Endothelial cell (in vitro differentiated cells): ENCODE measurements around the gene ADGRD2. TPM values are rescaled to one million over a fixed set of nuclear protein-coding genes. Genes with fewer than 3 reads are reported as not detected.

Experiments
- DNase-seq: peaks from one replicate; pipeline ENCODE4 v3.0.0; 2021; ENCODE audit warnings: low spot score
- H3K27ac Mint-ChIP-seq: one replicate; pipeline ENCODE4 v1.8.0; 2021; ENCODE audit warnings: mixed read lengths, inconsistent platforms; ENCODE audit not compliant: unreplicated experiment
- H3K27me3 Mint-ChIP-seq: one replicate; pipeline ENCODE4 v1.8.0; 2021; ENCODE audit warnings: mild to moderate bottlenecking, moderate library complexity, mixed read lengths, inconsistent platforms; ENCODE audit not compliant: unreplicated experiment
- H3K36me3 Mint-ChIP-seq: one replicate; pipeline ENCODE4 v1.8.0; 2021; ENCODE audit warnings: mild to moderate bottlenecking, low read depth, mixed read lengths, inconsistent platforms; ENCODE audit not compliant: unreplicated experiment
- H3K4me1 Mint-ChIP-seq: one replicate; pipeline ENCODE4 v1.8.0; 2021; ENCODE audit warnings: mild to moderate bottlenecking, mixed read lengths, inconsistent platforms; ENCODE audit not compliant: unreplicated experiment
- H3K4me3 Mint-ChIP-seq: one replicate; pipeline ENCODE4 v1.8.0; 2021; ENCODE audit warnings: mild to moderate bottlenecking, mixed read lengths, inconsistent platforms; ENCODE audit not compliant: unreplicated experiment
- H3K9me3 Mint-ChIP-seq: one replicate; pipeline ENCODE4 v1.8.0; 2021; ENCODE audit warnings: mixed read lengths, inconsistent platforms; ENCODE audit not compliant: unreplicated experiment
- CTCF ChIP-seq: fragments of 200-600 bp; sonication (generic); IDR thresholded peaks from one replicate; pipeline ENCODE4 v1.5.0; 2021; ENCODE audit warnings: antibody characterized with exemption; ENCODE audit not compliant: unreplicated experiment
- total RNA-seq: library from RNA; stranded (reverse); fragmentation: NEBNext Ultra II Directional; extraction: Animal tissue kit (Norgen Biotek cat#: 25700); gene quantifications from one replicate; pipeline ENCODE4 v1.2.1, GENCODE V29; 2021; ENCODE audit not compliant: unreplicated experiment

The ADGRD2 gene
- total RNA-seq, 1 donor from 2014 or later = not detected

- H3K4me3 Mint-ChIP-seq = no peak overlapping the region
- H3K27ac Mint-ChIP-seq = no peak overlapping the region
- H3K36me3 Mint-ChIP-seq = peaks cover 6% of the 10 kb centered on the region
- no peaks in the 10 kb centered on the region for H3K9me3 Mint-ChIP-seq
- H3K27me3 Mint-ChIP-seq = peaks cover 19% of the 10 kb centered on the region
- DNase-seq = no peak
- peaks cover 30% of the 10 kb centered on the region for H3K4me1 Mint-ChIP-seq
- TF ChIP-seq CTCF = no peak
These were observed 57.7 kb downstream of the ADGRD2 start for GRCh38 chr9:124507880-124508423.

GRCh38 chr9:124510650-124511425, 60.6 kb downstream of the ADGRD2 start:
- TF ChIP-seq CTCF = no peak
- Mint-ChIP-seq H3K36me3 (peaks cover 4% of the 10 kb centered on the region), H3K27ac (no peak overlapping the region), H3K4me1 (peaks cover 34% of the 10 kb centered on the region), H3K9me3 (no peaks in the 10 kb centered on the region), H3K4me3 (no peak overlapping the region), H3K27me3 (peaks cover 7% of the 10 kb centered on the region)
- no peak for DNase-seq

- DNase-seq = no peak
- no peak overlapping the region for H3K4me3 Mint-ChIP-seq
- no peak for TF ChIP-seq CTCF
- H3K36me3 Mint-ChIP-seq = peaks cover 4% of the 10 kb centered on the region
- no peak overlapping the region for H3K27ac Mint-ChIP-seq
- peaks cover 5% of the 10 kb centered on the region for H3K27me3 Mint-ChIP-seq
- H3K9me3 Mint-ChIP-seq = no peaks in the 10 kb centered on the region
- H3K4me1 Mint-ChIP-seq = peaks cover 34% of the 10 kb centered on the region
These were observed 61.2 kb downstream of the ADGRD2 start for GRCh38 chr9:124511426-124511840.

- no peak for DNase-seq
- no peak for TF ChIP-seq CTCF
- peak overlapping the region; percentile 34 for H3K27ac Mint-ChIP-seq
- H3K36me3 Mint-ChIP-seq = peaks cover 11% of the 10 kb centered on the region
- no peaks in the 10 kb centered on the region for H3K9me3 Mint-ChIP-seq
- peak overlapping the region; percentile 27 for H3K4me3 Mint-ChIP-seq
- H3K4me1 Mint-ChIP-seq = peaks cover 36% of the 10 kb centered on the region
- H3K27me3 Mint-ChIP-seq = peaks cover 7% of the 10 kb centered on the region
These were observed 61.9 kb downstream of the ADGRD2 start for GRCh38 chr9:124511891-124512805.
